ENCODE results near the gene PARD3.
"Not testable (repeated sequence)": the region's sequence is repeated elsewhere in the genome, so short reads cannot be mapped to it uniquely, and the experiment has no call there.

PARD3 gene

DNA sequence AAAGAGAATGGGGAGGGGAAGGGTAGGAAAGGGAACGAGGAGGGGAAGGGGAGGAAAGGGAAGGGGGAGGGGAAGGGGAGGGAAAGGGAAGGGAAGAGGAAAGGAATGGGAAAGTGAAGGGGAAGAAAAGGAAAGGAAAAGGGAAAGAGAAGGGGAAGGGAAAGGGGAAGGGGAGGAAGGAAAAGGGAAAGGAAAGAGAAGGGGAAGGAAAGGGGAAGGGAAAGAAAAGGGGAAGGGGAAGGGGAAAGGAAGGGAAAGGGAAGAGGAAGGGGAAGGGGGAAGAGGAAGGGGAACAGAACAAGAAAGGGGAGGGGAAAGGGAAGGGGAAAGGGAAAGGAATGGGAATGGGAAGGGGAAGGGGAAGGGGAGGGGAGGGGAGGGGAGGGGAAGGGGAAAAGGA lies 352.1 kb downstream of the PARD3 start:
- no peak for DNase-seq

DNA sequence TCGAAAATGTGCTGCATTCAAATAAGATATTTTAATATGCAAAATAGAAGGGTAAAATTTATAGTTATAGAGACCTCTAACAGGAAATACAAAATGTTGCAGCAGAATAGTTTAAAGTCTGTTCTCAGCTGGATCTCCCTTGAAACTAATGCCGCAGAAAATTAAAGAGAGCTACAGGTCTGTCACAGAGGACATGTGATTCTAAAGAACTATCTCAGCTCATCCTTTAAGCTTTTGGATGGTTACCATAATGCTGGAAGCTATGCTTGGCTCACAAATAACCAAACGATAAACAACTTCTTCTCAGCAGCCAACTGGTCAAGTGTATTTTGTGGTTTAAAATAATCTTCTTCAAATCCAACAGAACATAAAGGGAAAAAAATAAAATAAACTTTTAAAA lies 353.0 kb downstream of the PARD3 start:
- DNase-seq: no peak

DNA sequence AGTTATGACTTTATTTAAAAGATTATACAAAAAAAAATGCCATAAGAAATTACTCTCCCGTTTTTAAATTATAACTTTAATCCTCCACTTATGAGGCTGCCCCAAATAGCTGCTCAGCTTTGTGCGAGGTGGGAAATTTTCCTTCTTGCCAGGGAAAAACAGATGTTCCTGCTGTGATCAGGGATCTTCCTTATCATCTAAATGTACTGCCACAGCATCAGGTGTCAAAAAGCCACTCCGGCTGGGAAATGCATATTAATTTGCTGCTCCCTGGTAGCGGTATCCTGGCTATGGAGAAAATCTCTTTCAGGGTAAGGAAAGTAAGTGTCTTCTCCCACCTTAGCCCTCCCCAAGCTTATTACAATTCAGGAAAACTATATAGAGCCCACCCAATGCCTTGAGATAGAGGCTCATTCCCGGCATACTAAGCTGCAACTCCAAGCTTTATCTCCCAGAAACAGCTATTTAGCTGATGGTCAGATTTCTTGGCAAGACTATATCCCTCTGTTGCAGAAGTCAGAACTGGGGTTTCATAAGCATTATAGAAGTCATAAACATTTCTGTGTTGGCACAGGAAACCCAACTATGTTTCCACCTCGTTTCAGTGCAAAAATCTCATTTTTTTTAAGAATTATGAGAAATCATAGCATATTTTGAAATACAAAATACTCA lies 360.4 kb downstream of the PARD3 start:
- DNase-seq: no peak

DNA sequence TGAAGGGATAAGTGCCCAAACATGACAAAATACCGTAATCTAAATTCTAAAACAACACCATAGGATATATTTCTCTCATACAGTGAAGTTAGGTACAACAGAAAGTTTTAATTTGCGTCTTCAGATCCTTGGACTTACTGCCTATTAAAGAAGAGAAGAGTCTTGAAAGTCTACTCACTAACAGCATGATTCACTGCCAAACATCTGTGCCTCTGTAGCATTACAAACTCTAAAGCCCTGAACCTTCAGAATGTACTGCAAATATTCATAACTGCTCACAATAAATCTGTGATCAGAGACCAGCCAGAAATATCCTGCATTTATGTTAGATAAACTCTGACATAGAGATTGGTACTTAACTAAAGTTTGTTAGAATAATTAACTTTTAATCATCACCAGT lies 365.3 kb downstream of the PARD3 start:
- DNase-seq: no peak

DNA sequence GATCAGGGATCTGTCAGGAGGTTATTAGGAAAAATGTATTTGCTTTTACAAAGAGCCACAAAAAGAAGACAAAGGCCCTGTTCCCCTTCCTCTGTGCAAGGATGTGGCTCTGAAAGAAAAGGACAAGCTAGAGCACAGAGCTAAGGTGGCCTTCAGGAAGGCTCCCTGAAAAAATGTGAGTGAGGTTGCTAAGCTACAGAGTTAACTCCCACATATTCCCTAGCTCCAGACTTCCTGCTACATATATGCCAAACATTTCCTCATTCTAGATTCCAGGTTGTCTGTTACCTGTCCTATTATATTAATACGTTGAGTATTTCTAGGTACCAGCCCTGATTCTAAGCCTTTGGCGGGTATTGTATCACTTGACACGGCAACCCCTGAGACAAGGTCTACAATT lies 369.0 kb downstream of the PARD3 start:
- peak; percentile 8 for DNase-seq

DNA sequence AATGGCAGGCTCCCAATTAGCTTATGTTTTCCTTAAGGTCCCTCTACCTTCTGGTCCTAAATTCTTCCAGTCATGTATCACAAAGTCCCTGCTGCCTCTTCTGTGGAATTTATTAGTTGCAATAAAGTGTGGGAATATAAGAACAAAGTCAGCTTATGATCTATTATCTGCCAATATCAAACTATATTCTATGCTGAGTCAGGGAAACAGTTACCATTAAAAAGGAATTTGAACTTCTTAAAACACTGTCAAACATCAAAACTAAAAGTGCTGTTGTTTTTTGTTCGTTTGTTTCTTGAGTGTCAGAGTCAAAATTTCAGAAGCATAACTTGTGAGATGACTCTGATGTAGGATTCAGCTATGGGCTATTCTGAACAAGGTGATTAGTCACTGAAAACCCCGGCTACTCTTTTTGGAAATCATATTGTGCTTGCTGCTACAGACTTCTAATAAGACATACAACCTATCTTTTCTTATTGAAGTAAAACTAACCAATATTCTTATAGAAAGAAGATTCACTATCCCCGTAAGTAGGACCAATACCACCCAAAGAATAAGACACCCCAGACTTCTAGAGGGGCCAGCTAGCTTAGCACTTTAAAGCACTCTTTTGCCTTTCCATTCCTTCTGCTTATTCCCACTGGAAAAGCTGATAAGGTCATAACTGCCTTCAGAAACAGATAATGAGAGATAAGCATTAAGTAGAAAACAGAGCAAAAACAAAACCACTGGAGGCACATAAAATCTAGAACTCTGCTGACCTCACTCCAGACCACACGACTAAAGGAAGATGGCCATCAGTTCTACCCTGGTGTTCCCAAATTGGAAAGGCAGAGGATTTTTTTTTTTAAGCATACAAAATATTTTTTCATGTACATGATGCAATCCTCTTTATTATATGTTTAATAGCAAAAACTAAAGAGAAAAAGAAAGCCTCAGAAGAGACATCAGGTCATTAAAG lies 370.6 kb downstream of the PARD3 start:
- no peak for DNase-seq

DNA sequence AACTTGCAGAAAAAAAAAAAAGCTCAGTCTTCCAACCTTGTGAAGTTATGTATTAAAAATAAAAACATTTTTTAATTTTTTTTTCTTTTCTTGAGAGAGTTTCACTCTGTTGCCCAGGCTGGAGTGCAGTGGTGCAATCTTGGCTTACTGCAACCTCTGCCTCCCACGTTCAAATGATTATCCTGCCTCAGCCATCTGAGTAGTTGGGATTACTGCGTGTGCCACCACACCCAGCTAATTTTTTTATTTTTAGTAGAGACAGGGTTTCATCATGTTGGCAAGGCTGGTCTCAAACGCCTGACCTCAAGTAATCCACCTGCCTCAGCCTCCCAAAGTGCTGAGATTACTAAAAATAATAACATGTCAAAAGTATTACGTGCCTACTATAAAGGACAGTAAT lies 375.7 kb downstream of the PARD3 start:
- DNase-seq: not testable (repeated sequence)

DNA sequence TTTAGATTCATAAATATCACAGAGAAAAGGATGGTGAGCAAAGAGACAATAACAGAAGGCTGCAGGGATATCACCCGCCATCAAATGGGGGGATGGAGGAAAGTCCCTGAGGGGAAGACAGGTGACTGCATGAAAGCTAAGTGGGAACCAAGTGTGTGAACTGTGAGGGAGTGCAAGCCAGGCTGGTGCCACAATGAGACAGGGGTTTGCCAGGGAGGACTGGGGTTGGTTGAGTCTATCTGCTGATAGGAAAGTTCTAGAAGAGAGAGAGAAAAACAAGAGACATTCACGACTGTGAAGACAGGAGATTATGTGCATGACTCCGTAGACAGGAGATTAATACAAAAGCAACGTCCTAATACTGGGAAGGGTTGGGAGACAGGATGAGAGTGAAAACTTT lies 376.4 kb downstream of the PARD3 start:
- DNase-seq: no peak

DNA sequence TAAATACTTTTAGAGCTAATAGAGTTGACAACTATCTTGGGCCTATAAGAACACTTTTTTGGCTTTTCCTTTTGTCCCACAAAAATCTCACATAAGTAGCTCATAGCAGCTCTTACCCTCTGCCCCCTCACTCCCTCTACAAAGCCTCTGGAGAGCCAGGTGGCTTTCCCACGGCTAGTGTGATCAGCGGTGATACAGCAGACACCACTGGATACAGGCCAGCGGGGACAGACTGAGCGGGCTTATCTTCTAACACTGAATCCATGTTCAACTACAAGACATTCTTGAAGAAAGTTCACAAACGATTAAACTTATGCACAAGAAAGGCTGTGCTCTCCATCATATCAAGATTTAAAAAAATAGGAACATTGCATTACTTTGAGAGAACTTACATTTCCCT lies 377.2 kb downstream of the PARD3 start:
- no peak for DNase-seq

DNA sequence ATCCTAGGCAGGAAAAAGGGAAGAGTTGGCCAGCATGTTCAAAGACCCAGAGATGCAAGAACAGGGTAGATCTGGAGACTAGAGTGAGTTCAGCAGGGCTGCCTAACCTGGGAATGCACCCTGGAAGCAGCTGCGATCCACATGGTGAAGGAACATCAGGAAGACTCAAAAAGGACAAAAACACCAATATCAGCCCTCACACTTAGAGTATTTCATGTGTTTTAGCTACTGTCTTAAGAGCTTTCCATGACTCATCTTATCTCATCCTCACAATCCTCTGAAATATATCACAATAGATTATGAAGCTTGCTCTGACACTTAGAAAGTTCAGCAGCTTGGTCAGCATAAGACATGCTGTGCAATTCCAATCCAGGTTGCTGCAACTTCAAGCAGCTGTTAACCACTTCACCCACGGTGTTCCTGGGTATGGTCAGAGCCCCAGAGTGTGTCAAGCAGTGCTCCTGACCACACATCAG lies 380.9 kb downstream of the PARD3 start:
- no peak for DNase-seq

DNA sequence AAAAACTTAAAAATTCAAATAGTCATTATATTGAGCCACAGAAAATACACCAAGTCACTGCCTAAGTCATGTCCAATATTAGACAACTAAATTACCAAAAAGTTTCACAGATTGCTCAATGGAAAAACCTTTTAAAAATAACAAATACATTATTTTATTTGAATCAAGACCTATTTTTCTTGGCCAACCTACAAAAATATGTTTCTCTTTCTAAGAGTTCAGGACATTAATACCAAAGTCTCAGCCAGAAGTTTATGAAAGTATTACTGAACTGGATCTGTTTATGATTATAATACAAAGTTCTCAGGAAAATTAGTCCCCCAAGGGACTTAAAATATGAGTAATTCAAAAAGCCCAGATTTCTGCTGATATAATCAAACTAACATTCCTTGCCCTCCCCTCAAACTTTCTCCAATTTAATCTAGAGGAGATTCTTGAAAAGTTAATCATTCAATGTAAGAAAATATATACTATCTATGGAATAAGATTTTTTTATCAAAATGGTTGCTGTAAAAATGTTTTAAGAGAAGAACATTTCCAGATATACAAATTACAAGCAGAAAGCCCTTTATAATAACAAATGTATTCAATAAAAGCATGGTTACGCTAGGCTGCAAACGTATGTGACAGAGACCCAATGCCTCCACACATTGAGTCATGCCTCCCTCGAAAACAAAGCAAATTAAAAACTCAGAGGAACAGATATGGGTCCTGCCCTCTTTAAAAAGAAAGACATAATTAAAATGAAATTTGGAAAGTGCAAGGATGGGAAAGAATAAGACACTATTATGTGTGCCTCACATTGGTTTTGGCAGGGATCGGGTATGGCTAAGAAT lies 381.6 kb downstream of the PARD3 start:
- DNase-seq: no peak

DNA sequence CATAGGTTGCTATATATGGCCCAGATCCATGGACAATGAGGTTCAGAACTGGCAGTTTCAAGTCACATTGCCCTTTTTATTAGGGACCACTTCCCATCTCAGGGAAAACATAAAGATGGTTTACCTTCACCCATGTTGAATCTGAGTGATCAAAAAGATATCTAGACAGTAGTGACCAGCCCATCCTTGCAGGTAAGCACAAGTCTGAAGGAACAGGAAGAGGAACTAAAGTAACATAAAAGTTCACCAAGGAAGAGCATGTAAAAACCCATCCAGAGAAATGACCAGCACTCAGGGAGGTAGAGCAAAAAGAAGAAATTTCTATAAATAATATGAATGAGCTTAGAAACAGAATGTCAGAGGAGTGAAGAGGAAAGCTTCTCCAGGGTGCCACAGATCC lies 382.5 kb downstream of the PARD3 start:
- no peak for DNase-seq

DNA sequence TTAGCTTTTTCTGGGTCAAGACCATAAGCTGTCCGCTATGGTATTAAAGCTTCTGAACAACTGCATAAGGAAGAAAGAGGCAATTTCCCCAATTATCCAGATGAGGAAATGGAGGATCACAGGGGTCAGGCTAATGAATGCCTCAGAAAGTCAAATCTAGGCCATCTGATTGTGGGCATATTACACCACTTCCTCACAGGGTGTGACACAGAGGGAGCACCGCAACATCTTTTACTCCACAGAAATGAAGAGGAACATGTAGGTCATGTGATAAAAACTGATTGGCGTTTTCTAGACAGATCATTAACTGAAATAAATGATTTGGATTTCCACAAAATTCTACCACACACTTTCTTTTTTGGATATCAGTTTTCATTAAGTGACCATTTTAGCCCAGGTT lies 384.4 kb downstream of the PARD3 start:
- DNase-seq: no peak

DNA sequence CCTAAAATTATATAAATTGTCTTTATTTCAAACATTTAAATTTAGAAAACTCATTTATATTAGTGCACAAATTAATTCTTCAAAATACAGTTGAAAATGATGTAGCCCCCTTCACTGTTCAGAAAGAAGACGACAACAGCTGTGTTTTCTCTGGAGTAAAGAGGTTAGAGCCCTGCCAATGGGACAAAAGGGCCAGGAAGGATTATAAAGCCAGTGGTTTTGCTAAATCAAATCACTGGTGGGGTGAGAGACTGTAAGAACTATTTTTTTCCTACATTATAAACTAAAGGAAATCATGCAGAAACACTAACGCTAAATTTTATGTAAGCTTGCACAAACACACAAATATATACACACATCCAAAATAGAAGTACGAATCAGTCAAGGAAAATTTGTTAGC lies 386.6 kb downstream of the PARD3 start:
- no peak for DNase-seq

DNA sequence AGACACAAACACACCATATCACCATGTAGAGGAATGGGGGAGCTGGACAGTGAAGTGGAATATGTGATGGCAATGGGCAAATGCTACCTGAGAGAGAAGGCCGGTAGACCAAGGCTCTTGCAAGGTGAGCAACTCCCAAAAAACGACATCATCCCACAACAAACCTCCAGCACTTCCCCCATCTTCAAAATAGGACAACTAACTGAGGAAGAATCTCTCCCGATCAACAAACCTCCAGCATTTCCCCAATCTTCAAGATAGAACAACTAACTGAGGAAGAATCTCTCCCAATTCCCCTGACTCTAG lies 387.2 kb downstream of the PARD3 start:
- DNase-seq: no peak

DNA sequence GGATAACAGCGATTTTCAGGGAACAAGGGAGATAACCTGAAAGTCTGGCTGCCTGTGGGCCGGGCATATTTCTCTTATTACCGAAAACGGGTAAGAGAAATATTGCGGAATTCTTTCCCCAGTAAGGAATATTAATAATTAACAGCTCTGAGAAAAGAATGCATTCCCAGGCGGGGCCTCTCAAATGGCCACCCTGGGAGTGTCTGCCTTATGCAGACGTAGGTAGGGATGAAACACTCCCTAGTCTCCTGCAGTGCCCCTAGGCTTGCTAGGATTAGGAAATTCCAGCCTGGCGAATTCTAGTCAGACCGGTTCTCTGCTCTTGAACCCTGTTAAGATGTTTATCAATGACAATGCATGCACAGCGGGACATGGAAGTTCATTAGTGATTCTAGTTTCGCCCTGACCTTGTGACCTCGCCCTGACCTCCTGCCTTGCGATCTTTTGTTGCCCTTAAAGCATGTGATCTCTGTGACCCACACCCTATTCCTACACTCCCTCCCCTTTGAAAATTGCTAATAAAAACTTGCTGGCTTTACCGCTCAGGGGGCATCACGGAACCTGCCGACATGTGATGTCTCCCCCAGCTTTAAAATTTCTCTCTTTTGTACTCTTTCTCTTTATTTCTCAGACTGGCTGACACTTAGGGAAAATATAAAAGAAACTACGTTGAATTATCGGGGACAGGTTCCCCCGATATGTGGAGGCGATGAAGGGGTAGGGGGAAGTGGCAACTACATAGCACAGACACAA lies 387.8 kb downstream of the PARD3 start:
- DNase-seq: not testable (repeated sequence)

DNA sequence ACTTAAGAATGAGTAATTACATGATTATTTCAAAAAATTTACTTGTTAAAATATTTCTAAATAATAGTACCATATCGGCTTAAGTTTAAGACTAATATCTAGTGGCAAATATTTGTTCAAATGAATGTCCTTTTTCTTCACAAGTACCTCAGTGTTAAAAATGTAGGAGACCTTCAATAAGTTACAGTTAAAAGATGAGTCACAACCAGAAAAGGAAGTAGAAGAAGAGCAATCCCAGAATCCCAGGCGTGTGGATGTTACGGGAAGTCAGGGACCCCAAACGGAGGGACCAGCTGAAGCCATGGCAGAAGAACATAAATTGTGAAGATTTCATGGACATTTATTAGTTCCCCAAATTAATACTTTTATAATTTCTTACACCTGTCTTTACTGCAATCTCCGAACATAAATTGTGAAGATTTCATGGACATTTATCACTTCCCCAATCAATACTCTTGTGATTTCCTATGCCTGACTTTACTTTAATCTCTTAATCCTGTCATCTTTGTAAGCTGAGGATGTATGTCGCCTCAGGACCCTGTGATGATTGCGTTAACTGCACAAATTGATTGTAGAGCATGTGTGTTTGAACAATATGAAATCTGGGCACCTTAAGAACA lies 388.4 kb downstream of the PARD3 start:
- DNase-seq: not testable (repeated sequence)

DNA sequence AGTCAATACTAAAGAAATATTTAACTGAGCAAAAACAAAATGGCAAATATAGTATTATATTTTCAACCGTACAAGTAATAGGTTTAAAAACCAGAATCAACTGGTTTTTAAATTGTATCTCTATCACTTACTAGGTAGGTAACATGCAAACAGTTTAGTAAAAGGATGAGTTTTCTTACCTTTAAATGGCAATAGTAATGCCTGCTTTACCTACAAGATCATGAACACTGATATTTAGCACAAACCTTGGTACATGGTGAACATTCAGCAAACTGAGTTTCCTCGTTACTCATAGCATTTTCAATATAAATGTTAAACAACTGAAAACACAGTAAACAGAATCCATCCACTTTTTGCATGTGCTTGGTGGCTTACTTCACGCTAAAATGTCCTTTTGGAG lies 389.1 kb downstream of the PARD3 start:
- no peak for DNase-seq

DNA sequence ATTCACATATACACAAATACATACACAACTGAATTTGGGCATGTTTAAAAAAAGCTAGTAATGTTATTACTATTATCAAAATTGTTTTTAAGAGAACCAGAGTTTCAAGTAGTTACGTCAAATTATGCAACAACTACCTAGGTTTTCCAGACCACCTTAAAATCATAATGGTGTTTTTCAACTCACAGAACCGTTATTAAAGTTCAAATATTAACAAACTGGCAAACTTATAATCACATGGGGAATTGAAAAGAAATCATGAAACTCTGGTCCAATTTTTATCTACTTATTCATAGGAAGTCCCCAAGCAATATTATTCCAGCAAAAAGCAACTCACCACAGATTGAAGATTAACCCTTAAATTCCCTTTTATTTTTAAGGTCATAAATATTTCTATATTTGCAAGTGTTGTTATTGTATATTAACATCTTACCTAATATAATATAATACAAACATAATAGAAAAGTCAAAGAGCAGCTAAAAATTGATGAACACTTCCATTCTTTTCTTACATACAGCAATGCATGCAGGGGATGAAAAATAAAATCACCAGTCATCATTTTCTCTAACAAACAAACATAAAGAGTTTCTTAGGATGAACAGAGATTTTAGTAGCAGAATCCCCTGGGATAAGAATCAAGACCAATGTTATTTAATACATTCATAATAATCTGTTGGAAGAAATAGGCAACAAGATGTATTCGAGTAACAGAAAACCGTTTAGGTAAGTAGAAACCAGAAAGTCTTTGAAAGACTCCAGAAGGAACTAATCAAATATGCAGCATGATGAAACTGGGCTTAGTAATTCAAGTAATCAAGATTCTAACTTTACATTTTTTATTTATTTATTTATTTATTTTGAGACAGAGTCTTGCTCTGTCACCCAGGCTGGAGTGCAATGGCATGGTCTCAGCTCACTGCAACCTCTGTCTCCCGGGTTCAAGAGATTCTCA lies 391.1 kb downstream of the PARD3 start:
- no peak for DNase-seq

DNA sequence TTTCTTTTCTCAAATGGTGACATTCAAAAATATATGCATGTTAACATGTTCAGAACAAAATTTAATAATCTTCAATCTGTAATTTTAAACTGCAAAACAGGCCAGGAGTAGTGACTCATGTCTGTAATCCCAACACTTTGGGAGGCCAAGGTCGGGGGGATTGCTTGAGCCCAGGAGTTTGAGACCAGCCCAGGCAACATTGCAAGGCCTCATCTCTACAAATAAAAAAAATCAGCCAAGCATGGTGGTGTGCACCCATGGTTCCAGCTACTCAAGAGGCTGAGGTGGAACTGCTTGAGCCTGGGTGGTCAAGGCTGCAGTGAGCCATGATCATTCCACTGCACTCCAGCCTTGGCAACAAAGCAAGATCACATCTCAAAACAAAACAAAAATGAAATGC lies 394.3 kb downstream of the PARD3 start:
- no peak for DNase-seq

DNA sequence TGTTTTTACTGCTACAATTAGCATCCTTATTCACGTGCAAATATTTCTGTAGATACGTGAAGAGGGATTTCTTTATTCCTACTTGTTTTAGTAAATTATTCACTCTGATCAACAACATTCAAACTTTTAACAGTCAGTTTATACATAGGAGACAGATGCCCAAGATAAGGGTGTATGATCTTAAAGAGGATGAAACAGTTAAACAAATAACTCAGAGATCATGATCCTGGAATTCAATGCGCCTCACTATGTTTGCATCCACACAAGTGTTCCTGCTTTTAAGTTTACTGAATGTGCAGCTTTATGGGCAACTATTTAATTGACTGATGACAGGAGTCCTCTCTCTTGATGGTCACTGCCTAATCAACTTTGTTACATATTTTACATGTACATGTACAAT lies 394.8 kb downstream of the PARD3 start:
- DNase-seq: no peak

Data from right kidney (tissue), 1 donor.